Smooth muscle cell (in vitro differentiated cells): ENCODE results near the gene RPL19. TPM values are rescaled to one million over a fixed set of nuclear protein-coding genes. Genes with fewer than 3 reads are reported as not detected.

ENCODE experiments used
- DNase-seq: peaks from one replicate; lab custom pipeline; 2025; ENCODE audit not compliant: unreplicated experiment; lab: John Stamatoyannopoulos, UW
- H2AFZ ChIP-seq: fragments of 200-600 bp; sonication (generic); 2 replicates; pipeline ENCODE4 v1.6.0; 2016; ENCODE audit warnings: antibody characterized with exemption, low read depth, mild to moderate bottlenecking
- H3F3A ChIP-seq: fragments of 200-600 bp; sonication (generic); 2 replicates; pipeline ENCODE4 v1.6.0; 2017; ENCODE audit warnings: antibody characterized with exemption, low read depth
- H3K27ac ChIP-seq: fragments of 200-600 bp; sonication (generic); 2 replicates; pipeline ENCODE4 v1.5.1; 2016; ENCODE audit warnings: low read depth, mild to moderate bottlenecking
- H3K27me3 ChIP-seq: fragments of 200-600 bp; sonication (generic); 2 replicates; pipeline ENCODE4 v1.6.1; 2016; ENCODE audit warnings: low read depth, mild to moderate bottlenecking
- H3K36me3 ChIP-seq: fragments of 200-600 bp; sonication (generic); 2 replicates; pipeline ENCODE4 v1.5.1; 2016; ENCODE audit warnings: low read depth
- H3K4me1 ChIP-seq: fragments of 200-600 bp; sonication (generic); 2 replicates; pipeline ENCODE4 v1.5.1; 2016; ENCODE audit warnings: low read depth
- H3K4me2 ChIP-seq: fragments of 200-600 bp; sonication (generic); 2 replicates; pipeline ENCODE4 v1.6.0; 2016; ENCODE audit warnings: mild to moderate bottlenecking
- H3K4me3 ChIP-seq: fragments of 200-600 bp; sonication (generic); 2 replicates; pipeline ENCODE4 v1.5.1; 2016; ENCODE audit warnings: mild to moderate bottlenecking
- H3K79me2 ChIP-seq: fragments of 200-600 bp; sonication (generic); 2 replicates; pipeline ENCODE4 v1.6.0; 2016; ENCODE audit warnings: low read depth, mild to moderate bottlenecking
- H3K9ac ChIP-seq: fragments of 200-600 bp; sonication (generic); 2 replicates; pipeline ENCODE4 v1.6.0; 2016; ENCODE audit warnings: low read depth
- H3K9me3 ChIP-seq: fragments of 200-600 bp; sonication (generic); replicated peaks from 2 replicates; pipeline ENCODE4 v1.5.1; 2016; ENCODE audit warnings: low read depth
- H4K20me1 ChIP-seq: fragments of 200-600 bp; sonication (generic); 2 replicates; pipeline ENCODE4 v1.6.0; 2016; ENCODE audit warnings: low read depth
- WGBS: methylation state at CpG from one replicate; pipeline ENCODE4 v1.1.7; 2016; ENCODE audit warnings: low lambda C conversion rate; 5-methylcytosine and 5-hydroxymethylcytosine counted together
- polyA plus RNA-seq: library from polyadenylated mRNA; unstranded; fragments of >200 nt; fragmentation: Nextera tagmentation; extraction: Ambion mirVana; gene quantifications from 2 replicates; pipeline ENCODE4 v1.2.1, GENCODE V29; 2016
- total RNA-seq: library from RNA; depleted of rRNA; stranded (reverse); fragments of >200 nt; gene quantifications from 2 replicates; pipeline ENCODE4 v1.2.3, GENCODE V29; 2014
- TF ChIP-seq, protein P1 (sequence below): fragments of 200-600 bp; sonication (generic); IDR thresholded peaks from 2 replicates; pipeline ENCODE4 v1.5.1; 2017; ENCODE audit warnings: borderline replicate concordance, mild to moderate bottlenecking, antibody characterized with exemption; ENCODE audit not compliant: insufficient read depth, poor library complexity, severe bottlenecking

RPL19 gene
- total and polyA plus RNA-seq, 2 experiments from 2014 or later: 818 to 2,675 TPM

DNA sequence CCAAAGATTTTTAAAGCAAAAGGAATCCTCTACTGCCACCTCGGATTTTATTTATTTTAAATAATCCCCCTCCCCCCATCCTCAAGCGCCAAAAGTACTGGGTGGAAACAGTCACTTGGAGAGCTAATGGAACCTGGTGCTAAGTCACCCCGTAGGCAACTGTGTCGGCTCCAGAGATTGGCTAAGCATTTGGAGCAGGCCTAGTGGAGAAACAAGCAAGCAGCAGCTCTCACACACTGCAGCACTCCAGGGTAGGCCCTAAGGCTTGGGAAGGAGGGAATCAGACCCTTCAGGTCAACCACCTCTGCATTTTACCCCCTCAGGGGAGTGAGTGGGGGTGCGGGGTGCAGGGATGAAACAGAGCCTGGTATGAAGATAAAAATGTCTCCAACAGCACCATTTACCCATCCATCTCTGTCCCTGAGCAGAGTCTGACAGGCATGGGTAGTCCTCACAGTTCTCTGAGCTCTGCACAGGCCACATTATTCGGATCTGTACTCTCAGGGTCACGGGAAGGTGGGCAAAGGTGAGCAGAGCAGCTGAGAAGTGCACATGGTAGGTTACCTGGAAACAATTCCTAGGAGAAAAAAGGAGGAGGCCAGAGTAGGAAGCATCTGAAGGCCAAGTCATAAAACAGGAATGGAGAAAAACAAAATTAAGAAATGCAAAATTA, 52.8 kb downstream of the RPL19 start:
- 80% methylated on average over 7 of the region's 7 CpGs for WGBS
- Histone ChIP-seq H2AFZ (no peak overlapping the region), H3K9me3 (no peaks in the 10 kb centered on the region), H3K27ac (no peak overlapping the region), H4K20me1 (no peaks in the 10 kb centered on the region), H3K9ac (no peak overlapping the region), H3K36me3 (no peaks in the 10 kb centered on the region), H3F3A (no peaks in the 10 kb centered on the region), H3K4me3 (no peak overlapping the region), H3K4me2 (no peak overlapping the region), H3K27me3 (no peaks in the 10 kb centered on the region), H3K4me1 (no peaks in the 10 kb centered on the region), H3K79me2 (no peaks in the 10 kb centered on the region)
- TF ChIP-seq, protein P1, sequence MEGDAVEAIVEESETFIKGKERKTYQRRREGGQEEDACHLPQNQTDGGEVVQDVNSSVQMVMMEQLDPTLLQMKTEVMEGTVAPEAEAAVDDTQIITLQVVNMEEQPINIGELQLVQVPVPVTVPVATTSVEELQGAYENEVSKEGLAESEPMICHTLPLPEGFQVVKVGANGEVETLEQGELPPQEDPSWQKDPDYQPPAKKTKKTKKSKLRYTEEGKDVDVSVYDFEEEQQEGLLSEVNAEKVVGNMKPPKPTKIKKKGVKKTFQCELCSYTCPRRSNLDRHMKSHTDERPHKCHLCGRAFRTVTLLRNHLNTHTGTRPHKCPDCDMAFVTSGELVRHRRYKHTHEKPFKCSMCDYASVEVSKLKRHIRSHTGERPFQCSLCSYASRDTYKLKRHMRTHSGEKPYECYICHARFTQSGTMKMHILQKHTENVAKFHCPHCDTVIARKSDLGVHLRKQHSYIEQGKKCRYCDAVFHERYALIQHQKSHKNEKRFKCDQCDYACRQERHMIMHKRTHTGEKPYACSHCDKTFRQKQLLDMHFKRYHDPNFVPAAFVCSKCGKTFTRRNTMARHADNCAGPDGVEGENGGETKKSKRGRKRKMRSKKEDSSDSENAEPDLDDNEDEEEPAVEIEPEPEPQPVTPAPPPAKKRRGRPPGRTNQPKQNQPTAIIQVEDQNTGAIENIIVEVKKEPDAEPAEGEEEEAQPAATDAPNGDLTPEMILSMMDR: no peak
- no peak for DNase-seq

Other genes starting within 250 kb of the RPL19 start
- not detected in 2 replicates for gene FBXO47, start 232.9 kb upstream of the RPL19 start, total RNA-seq
- gene FBXO47, start 232.9 kb upstream of the RPL19 start, polyA plus RNA-seq: not detected in 2 replicates
- 11.3 and 17.4 TPM in 2 replicates for gene PLXDC1, start 48.6 kb upstream of the RPL19 start, total RNA-seq
- gene PLXDC1, start 48.6 kb upstream of the RPL19 start, polyA plus RNA-seq: 16.0 and 18.5 TPM in 2 replicates
- not detected in 2 replicates for gene ARL5C, start 34.1 kb upstream of the RPL19 start, total RNA-seq
- gene ARL5C, start 34.1 kb upstream of the RPL19 start, polyA plus RNA-seq: 0.38 TPM in 1 of 2 replicates, not detected in the other
- gene CACNB1, start 2.6 kb upstream of the RPL19 start, total RNA-seq: 4.3 and 9.2 TPM in 2 replicates
- gene CACNB1, start 2.6 kb upstream of the RPL19 start, polyA plus RNA-seq: 7.1 and 18.8 TPM in 2 replicates
- 0.09 and 0.13 TPM in 2 replicates for gene STAC2, start 25.7 kb downstream of the RPL19 start, total RNA-seq
- 0.32 TPM in 1 of 2 replicates, not detected in the other for gene STAC2, start 25.7 kb downstream of the RPL19 start, polyA plus RNA-seq
- 13.6 and 19.9 TPM in 2 replicates for gene FBXL20, start 201.3 kb downstream of the RPL19 start, total RNA-seq
- 8.0 and 10.9 TPM in 2 replicates for gene FBXL20, start 201.3 kb downstream of the RPL19 start, polyA plus RNA-seq